MM.1S (cell line): ENCODE measurements around the gene ZNF331.

Experiments used
- CTCF ChIP-seq: fragments of 300-600 bp; sonication (generic); IDR thresholded peaks from 2 replicates; pipeline ENCODE4 v1.5.1; 2016; ENCODE audit warnings: antibody characterized with exemption, low read length, mixed read lengths
- EZH2 ChIP-seq: fragments of 300-600 bp; sonication (generic); optimal IDR thresholded peaks from 2 replicates; pipeline ENCODE3; 2017; ENCODE audit warnings: low read depth, mild to moderate bottlenecking, antibody characterized with exemption, low read length, mixed read lengths

GRCh38 chr19:53520163-53520546, 17.8 kb upstream of the ZNF331 start:
- TF ChIP-seq CTCF: no peak
- TF ChIP-seq EZH2: no peak
